Measurements from ENCODE around the gene ABLIM1. TPM values are rescaled to one million over a fixed set of nuclear protein-coding genes. Genes with fewer than 3 reads are reported as not detected.
A peak's percentile ranks its signal among the peaks of the same experiment; 100 is the strongest.

Gene ABLIM1
- polyA plus RNA-seq, 4 donors = 25.7 to 59.8 (median 36.8) TPM

GRCh38 chr10:114442091-114442630, 215.9 kb downstream of the ABLIM1 start:
- Histone ChIP-seq H3K36me3 (ENCODE audit: control insufficient read depth in 3 of 3, insufficient read depth in 2 of 3, low read depth in 1 of 3, low read length in 3 of 3) (peaks cover 0 to 51% (median 19%) of the 10 kb centered on the region in 3 donors), H3K27me3 (ENCODE audit: control insufficient read depth in 3 of 3, insufficient read depth in 3 of 3, low read length in 3 of 3) (no peaks in the 10 kb centered on the region), H3K4me3 (ENCODE audit: low read depth in 1 of 3, low read length in 3 of 3) (no peak overlapping the region), H3K9me3 (ENCODE audit: control insufficient read depth in 2 of 2, insufficient read depth in 1 of 2, low read depth in 1 of 2, low read length in 1 of 2) (no peaks in the 10 kb centered on the region), H3K4me1 (ENCODE audit: control insufficient read depth in 3 of 3, insufficient read depth in 2 of 3, low read depth in 1 of 3, low read length in 2 of 3) (no peaks in the 10 kb centered on the region), H3K27ac (ENCODE audit: low read depth in 1 of 3, low read length in 2 of 3) (no peak overlapping the region)
- DNase-seq (no peak), FAIRE-seq (no peak)
- WGBS, 3 donors = 71 to 84% (median 74%) methylated on average over 4 of the region's 4 CpGs

- peaks cover 0 to 57% (median 19%) of the 10 kb centered on the region in 3 donors for H3K36me3 ChIP-seq (ENCODE audit: control insufficient read depth in 3 of 3, insufficient read depth in 2 of 3, low read depth in 1 of 3, low read length in 3 of 3)
- 90 to 100% (median 100%) methylated on average over 1 of the region's 1 CpG for WGBS, 3 donors
- no peaks in the 10 kb centered on the region for H3K27me3 ChIP-seq (ENCODE audit: control insufficient read depth in 3 of 3, insufficient read depth in 3 of 3, low read length in 3 of 3)
- no peaks in the 10 kb centered on the region for H3K9me3 ChIP-seq (ENCODE audit: control insufficient read depth in 2 of 2, insufficient read depth in 1 of 2, low read depth in 1 of 2, low read length in 1 of 2)
- H3K4me1 ChIP-seq (ENCODE audit: control insufficient read depth in 3 of 3, insufficient read depth in 2 of 3, low read depth in 1 of 3, low read length in 2 of 3) = no peaks in the 10 kb centered on the region
- no peak overlapping the region for H3K27ac ChIP-seq (ENCODE audit: low read depth in 1 of 3, low read length in 2 of 3)
- FAIRE-seq (no peak), DNase-seq (no peak)
- H3K4me3 ChIP-seq (ENCODE audit: low read depth in 1 of 3, low read length in 3 of 3) = no peak overlapping the region
These were observed 217.0 kb downstream of the ABLIM1 start for GRCh38 chr10:114441107-114441506.

- 85 to 91% (median 88%) methylated on average over 9 of the region's 9 CpGs for WGBS, 3 donors
- peaks cover 0 to 51% (median 27%) of the 10 kb centered on the region in 3 donors for H3K36me3 ChIP-seq (ENCODE audit: control insufficient read depth in 3 of 3, insufficient read depth in 2 of 3, low read depth in 1 of 3, low read length in 3 of 3)
- no peaks in the 10 kb centered on the region for H3K4me1 ChIP-seq (ENCODE audit: control insufficient read depth in 3 of 3, insufficient read depth in 2 of 3, low read depth in 1 of 3, low read length in 2 of 3)
- DNase-seq (peak in 1 of 2 donors; percentile 15), FAIRE-seq (no peak)
- no peaks in the 10 kb centered on the region for H3K27me3 ChIP-seq (ENCODE audit: control insufficient read depth in 3 of 3, insufficient read depth in 3 of 3, low read length in 3 of 3)
- H3K4me3 ChIP-seq (ENCODE audit: low read depth in 1 of 3, low read length in 3 of 3) = no peak overlapping the region
- no peak overlapping the region for H3K27ac ChIP-seq (ENCODE audit: low read depth in 1 of 3, low read length in 2 of 3)
- no peaks in the 10 kb centered on the region for H3K9me3 ChIP-seq (ENCODE audit: control insufficient read depth in 2 of 2, insufficient read depth in 1 of 2, low read depth in 1 of 2, low read length in 1 of 2)
These were observed 220.4 kb downstream of the ABLIM1 start for GRCh38 chr10:114437473-114438292.

GRCh38 chr10:114436941-114437340, 221.1 kb downstream of the ABLIM1 start:
- Histone ChIP-seq H3K4me1 (ENCODE audit: control insufficient read depth in 3 of 3, insufficient read depth in 2 of 3, low read depth in 1 of 3, low read length in 2 of 3) (no peaks in the 10 kb centered on the region), H3K27me3 (ENCODE audit: control insufficient read depth in 3 of 3, insufficient read depth in 3 of 3, low read length in 3 of 3) (no peaks in the 10 kb centered on the region), H3K27ac (ENCODE audit: low read depth in 1 of 3, low read length in 2 of 3) (no peak overlapping the region), H3K36me3 (ENCODE audit: control insufficient read depth in 3 of 3, insufficient read depth in 2 of 3, low read depth in 1 of 3, low read length in 3 of 3) (peaks cover 0 to 48% (median 27%) of the 10 kb centered on the region in 3 donors), H3K9me3 (ENCODE audit: control insufficient read depth in 2 of 2, insufficient read depth in 1 of 2, low read depth in 1 of 2, low read length in 1 of 2) (no peaks in the 10 kb centered on the region), H3K4me3 (ENCODE audit: low read depth in 1 of 3, low read length in 3 of 3) (no peak overlapping the region)
- FAIRE-seq = no peak
- 93 to 96% (median 94%) methylated on average over 2 of the region's 2 CpGs for WGBS, 3 donors
- DNase-seq = no peak

GRCh38 chr10:114432566-114433093, 225.4 kb downstream of the ABLIM1 start:
- FAIRE-seq = no peak
- no peaks in the 10 kb centered on the region for H3K27me3 ChIP-seq (ENCODE audit: control insufficient read depth in 3 of 3, insufficient read depth in 3 of 3, low read length in 3 of 3)
- DNase-seq = no peak
- H3K9me3 ChIP-seq (ENCODE audit: control insufficient read depth in 2 of 2, insufficient read depth in 1 of 2, low read depth in 1 of 2, low read length in 1 of 2) = no peaks in the 10 kb centered on the region
- no peak overlapping the region for H3K27ac ChIP-seq (ENCODE audit: low read depth in 1 of 3, low read length in 2 of 3)
- peaks cover 0 to 24% (median 10%) of the 10 kb centered on the region in 3 donors for H3K36me3 ChIP-seq (ENCODE audit: control insufficient read depth in 3 of 3, insufficient read depth in 2 of 3, low read depth in 1 of 3, low read length in 3 of 3)
- H3K4me1 ChIP-seq (ENCODE audit: control insufficient read depth in 3 of 3, insufficient read depth in 2 of 3, low read depth in 1 of 3, low read length in 2 of 3) = no peaks in the 10 kb centered on the region
- no peak overlapping the region for H3K4me3 ChIP-seq (ENCODE audit: low read depth in 1 of 3, low read length in 3 of 3)
- WGBS, 3 donors = 83 to 96% (median 86%) methylated on average over 4 of the region's 4 CpGs

- Histone ChIP-seq H3K36me3 (ENCODE audit: control insufficient read depth in 3 of 3, insufficient read depth in 2 of 3, low read depth in 1 of 3, low read length in 3 of 3) (peaks cover 0 to 20% (median 10%) of the 10 kb centered on the region in 3 donors), H3K4me1 (ENCODE audit: control insufficient read depth in 3 of 3, insufficient read depth in 2 of 3, low read depth in 1 of 3, low read length in 2 of 3) (no peaks in the 10 kb centered on the region), H3K27ac (ENCODE audit: low read depth in 1 of 3, low read length in 2 of 3) (no peak overlapping the region), H3K27me3 (ENCODE audit: control insufficient read depth in 3 of 3, insufficient read depth in 3 of 3, low read length in 3 of 3) (no peaks in the 10 kb centered on the region), H3K9me3 (ENCODE audit: control insufficient read depth in 2 of 2, insufficient read depth in 1 of 2, low read depth in 1 of 2, low read length in 1 of 2) (no peaks in the 10 kb centered on the region), H3K4me3 (ENCODE audit: low read depth in 1 of 3, low read length in 3 of 3) (no peak overlapping the region)
- 90 to 93% (median 92%) methylated on average over 4 of the region's 4 CpGs for WGBS, 3 donors
- FAIRE-seq (no peak), DNase-seq (no peak)
These were observed 226.5 kb downstream of the ABLIM1 start for GRCh38 chr10:114431414-114432135.

- Histone ChIP-seq H3K9me3 (ENCODE audit: control insufficient read depth in 2 of 2, insufficient read depth in 1 of 2, low read depth in 1 of 2, low read length in 1 of 2) (no peaks in the 10 kb centered on the region), H3K36me3 (ENCODE audit: control insufficient read depth in 3 of 3, insufficient read depth in 2 of 3, low read depth in 1 of 3, low read length in 3 of 3) (peaks cover 0 to 14% (median 10%) of the 10 kb centered on the region in 3 donors), H3K4me3 (ENCODE audit: low read depth in 1 of 3, low read length in 3 of 3) (no peak overlapping the region), H3K4me1 (ENCODE audit: control insufficient read depth in 3 of 3, insufficient read depth in 2 of 3, low read depth in 1 of 3, low read length in 2 of 3) (no peaks in the 10 kb centered on the region), H3K27ac (ENCODE audit: low read depth in 1 of 3, low read length in 2 of 3) (no peak overlapping the region), H3K27me3 (ENCODE audit: control insufficient read depth in 3 of 3, insufficient read depth in 3 of 3, low read length in 3 of 3) (no peaks in the 10 kb centered on the region)
- WGBS, 3 donors = 94 to 96% (median 95%) methylated on average over 12 of the region's 12 CpGs
- FAIRE-seq (no peak), DNase-seq (no peak)
These were observed 227.2 kb downstream of the ABLIM1 start for GRCh38 chr10:114430688-114431413.

All from small intestine (tissue), 7 donors.